GM19193 (cell line): ENCODE measurements around the gene CDK14.

Experiments
- POLR2A ChIP-seq: IDR thresholded peaks from 4 replicates; pipeline ENCODE4 v1.6.1; 2011; ENCODE audit not compliant: insufficient read depth, insufficient read length; ENCODE audit errors: extremely low read depth

CDK14 gene

GRCh38 chr7:90595801-90596670, at the start of gene CDK14:
TSS of gene CDK14 (plus strand) at chr7:90596321. CDS start at chr7:90596628, 307 bp downstream.
- TF ChIP-seq POLR2A: peak; percentile 49

DNA sequence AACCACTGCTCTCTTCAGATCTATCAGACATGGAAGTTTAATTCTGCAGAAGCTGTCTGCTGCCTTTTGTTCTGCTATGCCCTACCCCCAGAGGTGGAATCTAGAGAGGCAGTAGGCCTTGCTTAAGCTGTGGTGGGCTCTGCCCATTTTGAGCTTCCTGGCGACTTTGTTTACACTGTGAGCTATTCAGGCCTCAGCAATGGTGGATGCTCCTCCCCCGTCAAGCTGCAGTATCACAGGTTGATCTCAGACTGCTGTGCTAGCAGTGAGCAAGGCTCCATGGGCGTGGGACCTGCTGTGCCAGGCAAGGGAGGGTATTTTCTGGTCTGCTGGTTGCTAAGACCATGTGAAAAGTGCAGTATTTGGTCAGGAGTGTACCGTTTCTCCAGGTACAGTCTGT, 45.1 kb upstream of the CDK14 start:
- no peak for TF ChIP-seq POLR2A

- TF ChIP-seq POLR2A: no peak
Observed at GRCh38 chr7:90552521-90552920, 43.6 kb upstream of the CDK14 start.

DNA sequence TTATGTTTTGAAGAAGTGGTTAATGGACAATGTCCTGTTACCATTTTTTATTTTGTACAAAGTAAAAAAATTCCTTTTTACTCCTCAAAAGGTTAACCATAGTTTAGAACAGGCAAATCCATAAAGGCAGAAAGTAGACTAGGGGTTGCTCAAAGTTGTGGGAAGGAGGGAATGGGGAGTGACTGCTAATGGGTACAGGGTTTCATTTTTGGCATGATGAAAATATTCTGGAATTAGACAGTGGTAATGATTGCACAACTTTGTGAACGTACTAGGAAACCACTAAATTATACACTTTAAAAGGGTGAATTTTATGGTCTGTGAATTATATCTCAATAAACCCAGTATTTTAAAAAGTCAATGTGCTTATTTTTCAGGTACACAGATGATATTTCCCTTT, 35.4 kb upstream of the CDK14 start:
- TF ChIP-seq POLR2A: no peak

GRCh38 chr7:90563286-90563685, 32.8 kb upstream of the CDK14 start:
- no peak for TF ChIP-seq POLR2A

DNA sequence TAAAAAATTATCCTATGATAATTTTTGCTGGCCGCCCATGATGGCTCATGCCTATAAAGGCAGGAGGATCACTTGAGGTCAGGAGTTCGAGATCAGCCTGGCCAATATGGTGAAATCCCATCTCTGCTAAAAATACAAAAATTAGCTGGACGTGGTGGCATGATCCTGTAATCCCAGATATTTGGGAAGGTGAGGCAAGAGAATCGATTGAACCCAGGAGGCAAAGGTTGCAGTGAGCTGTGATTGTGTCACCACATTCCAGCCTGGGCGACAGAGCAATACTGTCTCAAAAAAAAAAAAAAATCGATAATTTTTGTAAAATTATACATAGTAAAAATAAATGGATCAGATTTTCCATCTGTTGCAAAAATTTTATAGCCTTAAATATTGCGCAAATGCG, 31.7 kb upstream of the CDK14 start:
- TF ChIP-seq POLR2A: no peak

DNA sequence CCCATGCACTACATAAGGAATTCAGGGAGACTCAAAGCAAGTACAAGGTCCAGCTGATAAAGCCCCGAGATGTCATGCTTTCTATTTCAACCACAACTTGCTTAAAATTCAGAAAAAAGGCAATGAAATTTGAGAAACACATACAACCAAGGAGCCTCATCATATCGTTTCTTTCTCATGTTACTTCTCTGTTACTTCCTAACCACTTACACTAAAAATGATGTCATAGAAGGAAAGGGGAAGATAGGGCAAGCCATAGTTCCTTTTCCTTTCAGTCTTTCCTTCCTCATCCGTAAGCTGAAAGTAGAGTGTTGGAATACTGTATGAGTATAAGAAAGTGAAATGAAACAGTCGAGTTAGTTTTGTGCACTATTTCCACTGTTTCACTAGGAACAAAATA, 27.9 kb upstream of the CDK14 start:
- no peak for TF ChIP-seq POLR2A

GRCh38 chr7:90569368-90569767, 26.8 kb upstream of the CDK14 start:
- TF ChIP-seq POLR2A: no peak

DNA sequence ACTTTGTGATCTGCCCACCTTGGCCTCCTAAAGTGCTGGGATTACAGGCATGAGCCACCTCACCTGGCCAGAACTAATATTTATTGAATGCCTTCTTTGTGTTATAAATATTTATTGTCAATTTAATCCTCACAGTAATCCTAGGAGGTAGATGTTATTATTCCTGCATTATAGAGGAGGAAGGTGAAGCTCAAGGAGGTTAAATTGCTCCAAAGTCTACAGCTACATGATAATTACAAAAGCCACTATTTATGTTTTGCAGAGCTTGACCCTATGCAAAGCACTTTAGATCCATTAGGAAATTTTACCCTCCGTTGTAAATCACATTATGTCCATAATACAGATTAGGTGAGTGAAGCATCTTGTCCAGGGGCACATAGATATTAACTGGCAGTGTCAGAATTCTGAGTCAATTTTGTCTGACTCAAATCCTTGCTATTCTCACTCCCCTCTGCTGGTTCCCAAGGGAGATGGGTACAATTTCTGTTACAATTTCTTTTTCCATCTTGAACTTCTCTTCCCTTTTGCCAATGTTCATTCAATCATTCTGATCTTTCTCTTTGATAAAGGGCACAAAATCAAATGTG, 25.7 kb upstream of the CDK14 start:
- no peak for TF ChIP-seq POLR2A

GRCh38 chr7:90574146-90574819, 21.8 kb upstream of the CDK14 start:
- no peak for TF ChIP-seq POLR2A

DNA sequence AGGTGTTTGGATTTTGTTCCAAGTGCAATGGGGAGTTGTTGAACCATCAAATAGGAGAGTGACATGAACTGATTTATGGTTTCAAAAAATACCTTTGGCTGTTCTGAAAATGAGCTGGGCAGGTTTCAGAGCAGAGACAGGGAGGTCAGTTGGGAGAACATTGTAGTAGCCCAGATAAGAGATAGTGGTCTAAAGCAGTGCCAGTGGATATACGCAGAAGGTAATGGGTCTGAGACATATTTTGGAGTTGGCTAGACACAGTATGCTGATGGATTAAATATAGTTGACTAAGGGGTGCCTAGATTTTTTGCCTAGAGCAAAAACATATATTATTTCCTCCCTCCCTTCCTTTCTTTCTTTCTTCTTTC, 21.3 kb upstream of the CDK14 start:
- no peak for TF ChIP-seq POLR2A

DNA sequence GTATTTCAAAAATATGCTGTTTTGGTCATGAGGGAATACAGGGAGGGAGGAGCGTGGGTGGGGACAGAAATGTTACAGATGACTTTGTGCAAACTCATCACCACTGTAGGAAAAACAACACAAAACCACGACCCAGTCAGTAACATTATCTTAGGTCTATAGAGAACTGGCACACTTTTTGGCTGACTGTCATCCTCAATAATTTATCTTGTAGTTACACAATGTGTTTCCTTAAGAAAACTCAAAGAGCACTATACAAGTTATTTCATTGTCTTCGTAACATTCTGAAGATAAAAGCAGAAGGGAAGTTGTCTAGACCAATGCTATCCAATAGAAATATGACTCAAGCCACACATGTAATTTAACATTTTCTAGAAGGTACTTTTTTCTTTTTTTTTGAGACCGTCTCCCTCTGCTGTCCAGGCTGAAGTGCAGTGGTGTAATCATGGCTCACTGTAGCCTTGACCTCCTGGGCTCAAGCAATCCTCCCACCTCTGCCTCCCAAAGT, 16.9 kb upstream of the CDK14 start:
- TF ChIP-seq POLR2A: no peak

- no peak for TF ChIP-seq POLR2A
Observed at GRCh38 chr7:90580051-90580450, 16.1 kb upstream of the CDK14 start.

DNA sequence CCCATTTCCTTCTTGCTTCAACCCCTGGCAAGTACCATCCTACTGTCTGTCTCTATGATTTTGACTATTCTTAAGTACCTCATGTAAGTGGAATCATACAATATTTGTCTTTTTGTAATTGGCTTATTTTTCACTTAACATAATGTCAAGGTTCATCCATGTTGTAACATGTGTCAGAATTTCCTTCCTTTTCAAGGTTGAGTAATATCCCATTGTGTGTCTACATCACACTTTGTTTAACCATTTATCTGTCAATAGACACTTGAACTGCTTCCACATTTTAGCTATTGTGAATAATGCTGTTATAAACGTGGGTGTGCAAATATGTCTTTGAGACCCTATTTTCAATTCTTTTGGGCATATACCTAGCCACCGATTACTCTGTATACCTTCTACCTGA, 14.0 kb upstream of the CDK14 start:
- no peak for TF ChIP-seq POLR2A

DNA sequence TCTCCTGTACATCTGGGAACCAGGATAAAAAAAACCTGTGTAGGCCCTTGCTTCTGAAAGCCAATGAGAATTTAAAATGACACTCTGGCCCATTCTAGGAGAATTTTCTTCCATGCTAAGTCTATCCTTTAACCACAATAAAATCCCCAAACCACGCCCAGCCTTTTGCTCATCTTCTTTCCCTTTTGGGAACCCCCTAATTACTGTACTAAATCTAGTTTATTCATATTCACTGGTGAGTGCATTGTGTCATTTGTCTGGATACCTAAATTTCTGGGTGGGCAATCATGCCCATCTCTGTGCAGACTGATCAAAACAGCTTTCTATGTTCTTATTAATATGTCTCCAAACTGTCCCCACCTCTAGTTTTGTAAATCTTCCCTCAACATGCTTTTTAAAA, 11.7 kb upstream of the CDK14 start:
- no peak for TF ChIP-seq POLR2A

GRCh38 chr7:90586091-90586490, 10.0 kb upstream of the CDK14 start:
- TF ChIP-seq POLR2A: no peak

- no peak for TF ChIP-seq POLR2A
Observed at GRCh38 chr7:90587766-90588165, 8.4 kb upstream of the CDK14 start.

DNA sequence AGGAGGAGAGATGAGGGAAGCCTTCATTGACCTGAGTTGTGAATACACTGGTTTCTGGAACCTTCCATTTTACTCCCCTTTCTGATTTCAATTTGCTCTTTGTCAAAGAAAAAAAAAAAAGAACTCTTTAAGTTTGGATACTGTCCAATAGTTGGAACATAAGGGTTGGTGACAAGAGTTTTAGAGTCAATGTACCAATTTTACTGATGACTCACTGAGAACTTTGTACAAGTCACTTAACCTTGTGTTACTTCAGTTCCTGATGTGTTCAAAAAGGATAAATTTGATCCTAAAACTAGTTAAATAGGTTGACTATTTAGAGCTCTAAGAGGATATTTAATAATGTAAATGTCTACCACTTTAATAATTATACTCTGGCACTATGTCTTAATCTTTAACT, 4.1 kb upstream of the CDK14 start:
- no peak for TF ChIP-seq POLR2A
